Upper lobe of right lung (tissue), 1 donor: ENCODE results near the gene LRRC56. TPM values are rescaled to one million over a fixed set of nuclear protein-coding genes. Genes with fewer than 3 reads are reported as not detected.
A peak's percentile ranks its signal among the peaks of the same experiment; 100 is the strongest.

Source experiments
- ATAC-seq: fragments of 200-7000 bp; cut with Tn5 transposase; one replicate; pipeline ENCODE4 v1.9.1; 2020; ENCODE audit warnings: mild to moderate bottlenecking, moderate library complexity
- DNase-seq: peaks from one replicate; pipeline ENCODE4 v3.0.0-alpha.2; 2020
- H3K27ac ChIP-seq: fragments of 200-600 bp; one replicate; pipeline ENCODE4 v1.8.0; 2022
- H3K27me3 ChIP-seq: fragments of 200-600 bp; one replicate; pipeline ENCODE4 v1.8.0; 2022; ENCODE audit warnings: mild to moderate bottlenecking
- H3K36me3 ChIP-seq: fragments of 200-600 bp; one replicate; pipeline ENCODE4 v1.8.0; 2022
- H3K4me1 ChIP-seq: fragments of 200-600 bp; one replicate; pipeline ENCODE4 v1.8.0; 2022
- H3K4me3 ChIP-seq: fragments of 200-600 bp; one replicate; pipeline ENCODE4 v1.8.0; 2022; ENCODE audit warnings: mild to moderate bottlenecking
- H3K9me3 ChIP-seq: fragments of 200-600 bp; one replicate; pipeline ENCODE4 v1.8.0; 2022
- CTCF ChIP-seq: fragments of 200-600 bp; IDR thresholded peaks from one replicate; pipeline ENCODE4 v1.8.0; 2022; ENCODE audit warnings: antibody characterized with exemption
- intact Hi-C: fragments of 100-400 bp; cut with DNase I; formaldehyde crosslinking; loops from one replicate; pipeline ENCODE4 v1.11.0; 2022
- total RNA-seq: library from RNA; stranded (reverse); fragmentation: NEBNext Ultra II Directional; extraction: Animal tissue kit (Norgen Biotek cat#: 25700); gene quantifications from one replicate; pipeline ENCODE4 v1.2.1, GENCODE V29; 2021
- donor health status: DM: no; HTN: yes; CAD: no; lungs with severe emphysema.

The LRRC56 gene
- total RNA-seq, 1 donor from 2014 or later: 3.2 TPM

GRCh38 chr11:553083-553987 lies 16.0 kb downstream of the LRRC56 start:
- H3K4me1 ChIP-seq: peaks cover 14% of the 10 kb centered on the region
- intact Hi-C loops: loop anchor here (10.0 kb wide), 1 partner anchor 171 kb away; no protein-coding TSS in a partner anchor
- no peak overlapping the region for H3K4me3 ChIP-seq
- no peaks in the 10 kb centered on the region for H3K9me3 ChIP-seq
- DNase-seq (no peak), ATAC-seq (no peak)
- H3K27me3 ChIP-seq: peaks cover 22% of the 10 kb centered on the region
- no peaks in the 10 kb centered on the region for H3K36me3 ChIP-seq
- TF ChIP-seq CTCF: no peak
- no peak overlapping the region for H3K27ac ChIP-seq

- DNase-seq (no peak), ATAC-seq (no peak)
- Histone ChIP-seq H3K4me3 (no peak overlapping the region), H3K36me3 (no peaks in the 10 kb centered on the region), H3K27ac (no peak overlapping the region), H3K9me3 (no peaks in the 10 kb centered on the region), H3K4me1 (peaks cover 14% of the 10 kb centered on the region), H3K27me3 (peaks cover 22% of the 10 kb centered on the region)
- TF ChIP-seq CTCF: no peak
- intact Hi-C loops: loop anchor here (10.0 kb wide), 1 partner anchor 171 kb away; no protein-coding TSS in a partner anchor
Observed at GRCh38 chr11:553988-554340, 16.6 kb downstream of the LRRC56 start.

GRCh38 chr11:554428-555226 lies 17.3 kb downstream of the LRRC56 start:
- H3K27ac ChIP-seq: no peak overlapping the region
- intact Hi-C loops: loop anchor here (10.0 kb wide), 1 partner anchor 170 kb away; no protein-coding TSS in a partner anchor
- peak; percentile 88 for DNase-seq

GRCh38 chr11:555227-555779 lies 18.0 kb downstream of the LRRC56 start:
- Histone ChIP-seq H3K4me3 (peak overlapping the region; percentile 52), H3K27me3 (peaks cover 25% of the 10 kb centered on the region), H3K4me1 (peaks cover 19% of the 10 kb centered on the region), H3K36me3 (no peaks in the 10 kb centered on the region), H3K9me3 (no peaks in the 10 kb centered on the region), H3K27ac (peak overlapping the region; percentile 17)
- DNase-seq (no peak), ATAC-seq (peak; percentile 43)
- no peak for TF ChIP-seq CTCF
- intact Hi-C loops: loop anchor here (10.0 kb wide), 1 partner anchor 169 kb away; no protein-coding TSS in a partner anchor

More at GRCh38 chr11:554428-555226, 17.3 kb downstream of the LRRC56 start:
- ATAC-seq: peak; percentile 82
- Histone ChIP-seq H3K4me3 (peak overlapping the region; percentile 52), H3K36me3 (no peaks in the 10 kb centered on the region), H3K27me3 (peaks cover 25% of the 10 kb centered on the region), H3K9me3 (no peaks in the 10 kb centered on the region), H3K4me1 (peaks cover 14% of the 10 kb centered on the region)
- peak; percentile 56 for TF ChIP-seq CTCF
